ENCODE data around the gene FARSB.

GRCh38 chr2:222622910-222623309 is 33.0 kb downstream of the FARSB start:
- TF ChIP-seq GATA2 (IDR thresholded peaks at IDR 0.05; ENCODE audit: low read depth, low read length) (no peak), GATA3 (IDR thresholded peaks at IDR 0.05; ENCODE audit: low read depth, low read length) (no peak)
